IMR-90 (cell line): ENCODE measurements around the gene BANP. TPM values are rescaled to one million over a fixed set of nuclear protein-coding genes. Genes with fewer than 3 reads are reported as not detected.

ENCODE experiments used
- ATAC-seq: fragments of 200-7000 bp; cut with Tn5 transposase; 2 replicates; pipeline ENCODE4 v1.9.1; 2020; ENCODE audit warnings: low read depth, mild to moderate bottlenecking, moderate library complexity
- BruUV-seq: library from RNA; stranded (reverse); fragments of 400-500 nt; replicated peaks from 2 replicates; lab custom pipeline; 2021; lab: Mats Ljungman, UMichigan
- CTCF ChIA-PET: fragments of 300-600 bp; formaldehyde crosslinking; extraction: SDS; loops from one replicate; lab custom pipeline; 2021; ENCODE audit warnings: antibody characterized with exemption; lab: Yijun Ruan, JAX
- POLR2A ChIA-PET: fragments of 300-600 bp; sonication (Branson Sonifier 250); formaldehyde crosslinking; loops from one replicate; lab custom pipeline; 2022; ENCODE audit warnings: antibody characterized with exemption; ENCODE audit not compliant: unreplicated experiment; lab: Charles Lee
- DNase-seq: peaks from one replicate; pipeline ENCODE4 v3.0.0; 2013
- H2AFZ ChIP-seq: replicated peaks from 2 replicates; pipeline ENCODE3; 2013; ENCODE audit warnings: low read length, mild to moderate bottlenecking; ENCODE audit not compliant: poor library complexity
- H2AK5ac ChIP-seq: 2 replicates; pipeline ENCODE4 v1.6.1; 2013; ENCODE audit warnings: low read depth, low read length, inconsistent platforms
- H2AK9ac ChIP-seq: replicated peaks from 2 replicates; pipeline ENCODE3; 2013; ENCODE audit warnings: mild to moderate bottlenecking, low read depth, low read length, moderate library complexity; ENCODE audit not compliant: poor library complexity
- H2BK120ac ChIP-seq: 2 replicates; pipeline ENCODE4 v1.6.1; 2013; ENCODE audit warnings: low read depth, low read length, inconsistent platforms
- H2BK15ac ChIP-seq: 3 replicates; pipeline ENCODE4 v1.6.1; 2013; ENCODE audit warnings: low read depth, low read length, inconsistent platforms
- H2BK20ac ChIP-seq: 2 replicates; pipeline ENCODE4 v1.6.1; 2013; ENCODE audit warnings: low read depth, mild to moderate bottlenecking, inconsistent platforms, low read length, moderate library complexity
- H2BK5ac ChIP-seq: 2 replicates; pipeline ENCODE4 v1.6.1; 2013; ENCODE audit warnings: mild to moderate bottlenecking, low read depth, low read length, inconsistent platforms; ENCODE audit not compliant: poor library complexity, severe bottlenecking
- H3K14ac ChIP-seq: replicated peaks from 2 replicates; pipeline ENCODE4 v1.6.1; 2013; ENCODE audit warnings: low read depth, low read length, inconsistent platforms
- H3K18ac ChIP-seq: 2 replicates; pipeline ENCODE4 v1.6.1; 2013; ENCODE audit warnings: low read depth, low read length, control low read depth
- H3K23ac ChIP-seq: 2 replicates; pipeline ENCODE4 v1.6.1; 2013; ENCODE audit warnings: low read depth, low read length, inconsistent platforms
- H3K27ac ChIP-seq: 2 replicates; pipeline ENCODE4 v1.5.1; 2013; ENCODE audit warnings: mild to moderate bottlenecking, control low read depth, low read length; ENCODE audit not compliant: insufficient read depth
- H3K27me3 ChIP-seq: 2 replicates; pipeline ENCODE4 v1.6.1; 2013; ENCODE audit warnings: low read length; ENCODE audit not compliant: control insufficient read depth, insufficient read depth
- H3K36me3 ChIP-seq: 2 replicates; pipeline ENCODE4 v1.6.1; 2013; ENCODE audit warnings: low read length, mixed read lengths; ENCODE audit not compliant: control insufficient read depth, insufficient read depth
- H3K4ac ChIP-seq: 2 replicates; pipeline ENCODE4 v1.6.1; 2013; ENCODE audit warnings: low read depth, low read length, inconsistent platforms
- H3K4me1 ChIP-seq: 2 replicates; pipeline ENCODE4 v1.6.1; 2013; ENCODE audit warnings: low read length, mixed read lengths; ENCODE audit not compliant: control insufficient read depth, insufficient read depth
- H3K4me2 ChIP-seq: 2 replicates; pipeline ENCODE4 v1.6.1; 2013; ENCODE audit warnings: low read depth, mild to moderate bottlenecking, control low read depth, low read length, moderate library complexity
- H3K4me3 ChIP-seq: 2 replicates; pipeline ENCODE4 v1.5.1; 2013; ENCODE audit warnings: low read depth, mild to moderate bottlenecking, control low read depth, low read length, moderate library complexity; ENCODE audit not compliant: insufficient read depth
- H3K56ac ChIP-seq: 2 replicates; pipeline ENCODE4 v1.6.1; 2013; ENCODE audit warnings: low read length, inconsistent platforms; ENCODE audit not compliant: insufficient read depth; ENCODE audit errors: extremely low read depth
- H3K79me1 ChIP-seq, 2 experiments: 2 replicates each; pipeline ENCODE4 v1.6.1; 2013; ENCODE audit warnings: low read length in 2 of 2, inconsistent platforms in 1 of 2, low read depth in 1 of 2
- H3K9ac ChIP-seq: 2 replicates; pipeline ENCODE4 v1.6.1; 2013; ENCODE audit warnings: low read depth, low read length, control low read depth
- H3K9me1 ChIP-seq: 2 replicates; pipeline ENCODE4 v1.6.1; 2013; ENCODE audit warnings: low read length, inconsistent platforms; ENCODE audit not compliant: insufficient read depth
- H3K9me3 ChIP-seq: 2 replicates; pipeline ENCODE4 v1.6.1; 2013; ENCODE audit warnings: low read length; ENCODE audit not compliant: control insufficient read depth, insufficient read depth
- H4K20me1 ChIP-seq: 2 replicates; pipeline ENCODE4 v1.6.1; 2013; ENCODE audit warnings: low read length, inconsistent platforms; ENCODE audit not compliant: insufficient read depth
- H4K5ac ChIP-seq: 2 replicates; pipeline ENCODE4 v1.6.1; 2013; ENCODE audit warnings: mild to moderate bottlenecking, low read depth, low read length, control low read depth
- H4K8ac ChIP-seq, 2 experiments: 2 replicates each; pipeline ENCODE4 v1.6.1; 2013; ENCODE audit warnings: low read depth in 2 of 2, low read length in 2 of 2, control low read depth in 1 of 2, inconsistent platforms in 1 of 2
- H4K91ac ChIP-seq: 2 replicates; pipeline ENCODE4 v1.6.1; 2013; ENCODE audit warnings: low read depth, low read length, inconsistent platforms; ENCODE audit not compliant: insufficient read depth
- CEBPB ChIP-seq: IDR thresholded peaks from 2 replicates; pipeline ENCODE4 v1.6.1; 2012; ENCODE audit warnings: low read depth, low read length, improper control_type of control experiment
- CHD1 ChIP-seq: IDR thresholded peaks from 2 replicates; pipeline ENCODE4 v1.6.1; 2012; ENCODE audit warnings: low read depth, low read length, improper control_type of control experiment
- MAFK ChIP-seq: IDR thresholded peaks from 2 replicates; pipeline ENCODE4 v1.6.1; 2012; ENCODE audit warnings: low read depth, low read length, improper control_type of control experiment
- MAZ ChIP-seq: IDR thresholded peaks from 2 replicates; pipeline ENCODE4 v1.6.1; 2012; ENCODE audit warnings: low read depth, mild to moderate bottlenecking, low read length, improper control_type of control experiment, moderate library complexity, borderline replicate concordance
- MXI1 ChIP-seq: IDR thresholded peaks from 2 replicates; pipeline ENCODE4 v1.6.1; 2012; ENCODE audit warnings: low read depth, mild to moderate bottlenecking, low read length, moderate library complexity, borderline replicate concordance
- POLR2A ChIP-seq: IDR thresholded peaks from 2 replicates; pipeline ENCODE4 v1.6.1; 2012; ENCODE audit warnings: mild to moderate bottlenecking, low read depth, low read length
- RCOR1 ChIP-seq: IDR thresholded peaks from 2 replicates; pipeline ENCODE4 v1.6.1; 2012; ENCODE audit warnings: mild to moderate bottlenecking, low read length, improper control_type of control experiment; ENCODE audit not compliant: insufficient replicate concordance
- RFX5 ChIP-seq: IDR thresholded peaks from 2 replicates; pipeline ENCODE4 v1.8.0; 2012; ENCODE audit warnings: low read depth, mild to moderate bottlenecking, low read length, moderate library complexity
- WGBS, 2 experiments: methylation state at CpG; one replicate each; pipeline versions ENCODE4 v1.1.5 to v1.1.7; 2013; ENCODE audit warnings: missing lambda C conversion rate in 2 of 2; ENCODE audit not compliant: insufficient read length in 1 of 2; ENCODE audit errors: extremely low coverage in 2 of 2; 5-methylcytosine and 5-hydroxymethylcytosine counted together
- dilution Hi-C: fragments of 300-500 bp; cut with HindIII; formaldehyde crosslinking; loops from one replicate; pipeline ENCODE4 v1.14.3; 2018; ENCODE audit warnings: low sequenced_read_pairs; ENCODE audit not compliant: unreplicated experiment
- in situ Hi-C: fragments of 300-500 bp; cut with MboI; formaldehyde crosslinking; loops from 3 replicates; pipeline ENCODE4 v1.14.3; 2019; ENCODE audit warnings: low sequenced_read_pairs, inconsistent platforms, mixed read lengths
- intact Hi-C: fragments of 100-400 bp; cut with micrococcal nuclease; formaldehyde crosslinking; loops from 2 replicates; pipeline ENCODE4 v1.10.0; 2022
- polyA plus RNA-seq, 3 experiments: library from polyadenylated mRNA; depleted of rRNA; stranded (reverse); fragments of >200 nt; gene quantifications; 2 replicates each; pipeline ENCODE4 v1.2.3, GENCODE V29; 2012; ENCODE audit warnings: low replicate concordance in 1 of 3
- total RNA-seq: library from RNA; depleted of rRNA; stranded (reverse); fragments of >200 nt; gene quantifications from 2 replicates; pipeline ENCODE4 v1.2.3, GENCODE V29; 2012
- TF ChIP-seq, protein P1 (sequence below): fragments of 150-350 bp; IDR thresholded peaks from 2 replicates; pipeline ENCODE4 v1.6.1; 2016; ENCODE audit warnings: low read depth, mild to moderate bottlenecking, low read length, moderate library complexity, borderline replicate concordance
- TF ChIP-seq, protein P2 (sequence below): conservative IDR thresholded peaks from 2 replicates; pipeline ENCODE4 v1.5.1; 2012; ENCODE audit warnings: mild to moderate bottlenecking, low read depth, low read length, improper control_type of control experiment
- TF ChIP-seq, protein P3 (sequence below): fragments of 150-350 bp; IDR thresholded peaks from 2 replicates; pipeline ENCODE4 v1.6.1; 2017; ENCODE audit warnings: mild to moderate bottlenecking, antibody characterized with exemption, low read length, low read depth

BANP gene
- total and polyA plus RNA-seq, 2 of the 4 experiments (the other 2 are of a cell fraction): 17.4 to 17.9 TPM

DNA sequence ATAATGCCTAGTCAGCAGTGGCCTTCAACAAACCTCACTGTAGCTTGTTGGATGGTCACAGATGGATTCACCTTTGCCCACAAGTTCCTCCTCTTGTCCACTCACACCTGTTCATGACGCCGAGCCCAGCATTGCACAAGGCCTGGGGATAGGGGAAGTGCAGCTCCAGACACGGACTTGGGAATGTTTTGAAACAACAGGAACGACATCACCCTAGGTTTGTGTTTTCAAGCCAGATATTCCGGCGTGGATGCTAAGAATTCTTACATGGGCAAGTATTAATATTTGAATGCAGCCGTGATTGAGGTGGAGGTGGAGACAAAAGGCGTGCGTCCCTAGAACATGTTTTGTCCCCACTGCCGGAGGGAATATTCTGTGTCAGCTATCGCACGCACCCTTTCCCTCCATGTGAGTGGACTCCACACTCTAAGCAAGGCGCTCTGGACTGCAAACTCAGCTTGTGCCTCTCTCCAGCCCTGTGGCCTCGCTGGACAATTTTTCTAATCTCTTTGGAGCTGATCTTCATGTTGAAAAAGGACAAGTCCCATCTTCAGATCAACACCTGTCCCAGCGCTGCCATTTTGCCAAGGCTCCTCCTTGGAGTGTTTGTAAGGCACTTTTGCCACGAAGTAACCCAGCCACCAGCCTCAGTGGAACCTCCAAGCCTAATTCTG, 2.0 kb upstream of the BANP start:
- DNase-seq: no peak
- dilution Hi-C loops: no loop called here

More for the DNA sequence above, 2.0 kb upstream of the BANP start:
- Histone ChIP-seq H4K91ac (no peak overlapping the region), H2AFZ (peak overlapping the region; percentile 67), H3K79me1 (peaks cover 18 to 23% of the 10 kb centered on the region in 2 experiments), H2BK120ac (no peak overlapping the region), H4K8ac (no peak overlapping the region; a peak in 1 of 4 replicates), H3K27me3 (no peaks in the 10 kb centered on the region), H2AK9ac (no peak overlapping the region), H3K27ac (no peak overlapping the region), H3K56ac (no peak overlapping the region), H3K9me3 (no peaks in the 10 kb centered on the region), H4K20me1 (no peaks in the 10 kb centered on the region), H3K9ac (no peak overlapping the region), H3K18ac (no peak overlapping the region), H2AK5ac (no peak overlapping the region), H2BK5ac (no peak overlapping the region), H3K9me1 (peaks cover 7% of the 10 kb centered on the region; the same call in 1 of the 2 replicates), H3K4ac (no peak overlapping the region), H3K36me3 (peaks cover 1% of the 10 kb centered on the region), H3K14ac (no peak overlapping the region), H3K23ac (no peak overlapping the region), H2BK15ac (no peak overlapping the region), H2BK20ac (no peak overlapping the region), H3K4me1 (peaks cover 4% of the 10 kb centered on the region), H3K4me2 (no peak overlapping the region), H3K4me3 (no peak overlapping the region), H4K5ac (no peak overlapping the region)
- in situ Hi-C loops: no loop called here
- intact Hi-C loops: no loop called here
- TF ChIP-seq MXI1 (no peak), MAZ (no peak), CHD1 (no peak), RFX5 (no peak), POLR2A (no peak), MAFK (no peak; the same call in 1 of the 2 replicates), CEBPB (no peak), RCOR1 (no peak)
- TF ChIP-seq, protein P1, sequence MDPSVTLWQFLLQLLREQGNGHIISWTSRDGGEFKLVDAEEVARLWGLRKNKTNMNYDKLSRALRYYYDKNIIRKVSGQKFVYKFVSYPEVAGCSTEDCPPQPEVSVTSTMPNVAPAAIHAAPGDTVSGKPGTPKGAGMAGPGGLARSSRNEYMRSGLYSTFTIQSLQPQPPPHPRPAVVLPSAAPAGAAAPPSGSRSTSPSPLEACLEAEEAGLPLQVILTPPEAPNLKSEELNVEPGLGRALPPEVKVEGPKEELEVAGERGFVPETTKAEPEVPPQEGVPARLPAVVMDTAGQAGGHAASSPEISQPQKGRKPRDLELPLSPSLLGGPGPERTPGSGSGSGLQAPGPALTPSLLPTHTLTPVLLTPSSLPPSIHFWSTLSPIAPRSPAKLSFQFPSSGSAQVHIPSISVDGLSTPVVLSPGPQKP: no peak
- TF ChIP-seq, protein P2, sequence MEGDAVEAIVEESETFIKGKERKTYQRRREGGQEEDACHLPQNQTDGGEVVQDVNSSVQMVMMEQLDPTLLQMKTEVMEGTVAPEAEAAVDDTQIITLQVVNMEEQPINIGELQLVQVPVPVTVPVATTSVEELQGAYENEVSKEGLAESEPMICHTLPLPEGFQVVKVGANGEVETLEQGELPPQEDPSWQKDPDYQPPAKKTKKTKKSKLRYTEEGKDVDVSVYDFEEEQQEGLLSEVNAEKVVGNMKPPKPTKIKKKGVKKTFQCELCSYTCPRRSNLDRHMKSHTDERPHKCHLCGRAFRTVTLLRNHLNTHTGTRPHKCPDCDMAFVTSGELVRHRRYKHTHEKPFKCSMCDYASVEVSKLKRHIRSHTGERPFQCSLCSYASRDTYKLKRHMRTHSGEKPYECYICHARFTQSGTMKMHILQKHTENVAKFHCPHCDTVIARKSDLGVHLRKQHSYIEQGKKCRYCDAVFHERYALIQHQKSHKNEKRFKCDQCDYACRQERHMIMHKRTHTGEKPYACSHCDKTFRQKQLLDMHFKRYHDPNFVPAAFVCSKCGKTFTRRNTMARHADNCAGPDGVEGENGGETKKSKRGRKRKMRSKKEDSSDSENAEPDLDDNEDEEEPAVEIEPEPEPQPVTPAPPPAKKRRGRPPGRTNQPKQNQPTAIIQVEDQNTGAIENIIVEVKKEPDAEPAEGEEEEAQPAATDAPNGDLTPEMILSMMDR: no peak
- TF ChIP-seq, protein P3, sequence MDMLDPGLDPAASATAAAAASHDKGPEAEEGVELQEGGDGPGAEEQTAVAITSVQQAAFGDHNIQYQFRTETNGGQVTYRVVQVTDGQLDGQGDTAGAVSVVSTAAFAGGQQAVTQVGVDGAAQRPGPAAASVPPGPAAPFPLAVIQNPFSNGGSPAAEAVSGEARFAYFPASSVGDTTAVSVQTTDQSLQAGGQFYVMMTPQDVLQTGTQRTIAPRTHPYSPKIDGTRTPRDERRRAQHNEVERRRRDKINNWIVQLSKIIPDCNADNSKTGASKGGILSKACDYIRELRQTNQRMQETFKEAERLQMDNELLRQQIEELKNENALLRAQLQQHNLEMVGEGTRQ: no peak
- 95% methylated on average over 7 of the region's 16 CpGs; no CpG with 5 or more reads in 1 of the 2 experiments for whole genome bisulfite sequencing, 2 experiments
- ATAC-seq: no peak
- BruUV-seq: no TSS peak
- ChIA-PET CTCF (no interaction called here), POLR2A (no interaction called here)
